Endothelial cell of umbilical vein (primary cell): ENCODE data around the gene ITGAE. TPM values are rescaled to one million over a fixed set of nuclear protein-coding genes. Genes with fewer than 3 reads are reported as not detected.

Source experiments
- BruUV-seq: library from RNA; stranded (reverse); fragments of 400-500 nt; replicated peaks from 2 replicates; lab custom pipeline; 2021; lab: Mats Ljungman, UMichigan
- CTCF ChIA-PET: fragments of 300-600, 350-600 bp; sonication (Branson Sonifier 250); formaldehyde crosslinking; loops from one replicate; lab custom pipeline; 2021; ENCODE audit warnings: antibody characterized with exemption, inconsistent platforms; lab: Charles Lee
- POLR2A ChIA-PET: fragments of 300-600, 350-600 bp; sonication (Branson Sonifier 250); formaldehyde crosslinking; loops from one replicate; lab custom pipeline; 2021; ENCODE audit warnings: antibody characterized with exemption, inconsistent platforms; lab: Charles Lee
- DNase-seq: peaks from one replicate; pipeline ENCODE4 v3.0.0-alpha.2; 2011; ENCODE audit warnings: low read depth, low spot score
- FAIRE-seq: peaks from 2 replicates; lab custom pipeline; 2011; peaks lifted over from hg19 to GRCh38; lab: Jason Lieb, UNC
- H2AFZ ChIP-seq: 2 replicates; pipeline ENCODE4 v1.6.0; 2012; ENCODE audit warnings: low read depth, low read length, control low read depth, inconsistent platforms
- H3K27ac ChIP-seq: 2 replicates; pipeline ENCODE4 v1.5.1; 2011; ENCODE audit warnings: low read depth, mild to moderate bottlenecking, control low read depth, low read length, moderate library complexity; ENCODE audit not compliant: insufficient read depth
- H3K27me3 ChIP-seq, 2 experiments: 2 replicates each; pipeline versions ENCODE4 v1.6.0 to v1.6.1; 2011; ENCODE audit warnings: low read length in 2 of 2, mixed read lengths in 1 of 2; ENCODE audit not compliant: control insufficient read depth in 2 of 2, insufficient read depth in 2 of 2
- H3K36me3 ChIP-seq, 2 experiments: 2 replicates in 1 of 2; 3 replicates in 1 of 2; pipeline ENCODE4 v1.5.1; 2011; ENCODE audit warnings: low read length in 2 of 2, mild to moderate bottlenecking in 1 of 2, moderate library complexity in 1 of 2; ENCODE audit not compliant: control insufficient read depth in 2 of 2, insufficient read depth in 2 of 2; ENCODE audit errors: extremely low read depth in 1 of 2
- H3K4me1 ChIP-seq: 3 replicates; pipeline ENCODE4 v1.5.1; 2011; ENCODE audit warnings: mild to moderate bottlenecking, low read length; ENCODE audit not compliant: control insufficient read depth, insufficient read depth; ENCODE audit errors: extremely low read depth
- H3K4me2 ChIP-seq: 2 replicates; pipeline ENCODE4 v1.6.1; 2011; ENCODE audit warnings: low read length, control low read depth, mixed read lengths; ENCODE audit not compliant: insufficient read depth
- H3K4me3 ChIP-seq, 3 experiments: fragments of 200-600 bp in 1 of 3; sonication (generic), shearing (Covaris generic) in 1 of 3; replicated peaks in 1 of 3; 2 replicates each; pipeline ENCODE4 v1.5.1; 2011 to 2016; ENCODE audit warnings: control low read depth in 3 of 3, low read length in 3 of 3, mild to moderate bottlenecking in 2 of 3, inconsistent platforms in 1 of 3, low read depth in 1 of 3, moderate library complexity in 1 of 3; ENCODE audit not compliant: insufficient read depth in 1 of 3
- H3K79me2 ChIP-seq: 2 replicates; pipeline ENCODE4 v1.6.0; 2012; ENCODE audit warnings: low read length, inconsistent platforms; ENCODE audit not compliant: control insufficient read depth, insufficient read depth
- H3K9ac ChIP-seq: replicated peaks from 2 replicates; pipeline ENCODE3; 2011; ENCODE audit warnings: low read length, control low read depth; ENCODE audit not compliant: insufficient read depth; ENCODE audit errors: extremely low read depth
- H3K9me1 ChIP-seq: replicated peaks from 3 replicates; pipeline ENCODE4 v1.6.0; 2011; ENCODE audit warnings: mild to moderate bottlenecking, low read length; ENCODE audit not compliant: control insufficient read depth, insufficient read depth; ENCODE audit errors: extremely low read depth
- H3K9me3 ChIP-seq: replicated peaks from 2 replicates; pipeline ENCODE4 v1.5.1; 2012; ENCODE audit warnings: low read length, inconsistent platforms; ENCODE audit not compliant: control insufficient read depth, insufficient read depth
- H4K20me1 ChIP-seq: replicated peaks from 2 replicates; pipeline ENCODE3; 2011; ENCODE audit warnings: mild to moderate bottlenecking, low read length; ENCODE audit not compliant: control insufficient read depth, insufficient read depth; ENCODE audit errors: extremely low read depth
- EZH2 ChIP-seq: IDR thresholded peaks from 2 replicates; pipeline ENCODE4 v1.6.1; 2012; ENCODE audit warnings: borderline replicate concordance, low read depth, mild to moderate bottlenecking, moderate library complexity, low read length, inconsistent platforms; ENCODE audit not compliant: severe bottlenecking
- FOS ChIP-seq: IDR thresholded peaks from 2 replicates; pipeline ENCODE4 v1.6.1; 2011; ENCODE audit warnings: mild to moderate bottlenecking, low read length, moderate library complexity, borderline replicate concordance; ENCODE audit not compliant: insufficient read depth
- GATA2 ChIP-seq: IDR thresholded peaks from 2 replicates; pipeline ENCODE4 v1.7.0; 2011; ENCODE audit warnings: low read depth, mild to moderate bottlenecking, moderate library complexity, mixed read lengths, low read length; ENCODE audit not compliant: insufficient read length, insufficient read depth
- JUN ChIP-seq: IDR thresholded peaks from 2 replicates; pipeline ENCODE4 v1.6.1; 2011; ENCODE audit warnings: borderline replicate concordance, low read depth; ENCODE audit not compliant: insufficient read length, insufficient read depth
- MAX ChIP-seq: IDR thresholded peaks from 2 replicates; pipeline ENCODE4 v1.6.1; 2011; ENCODE audit not compliant: insufficient read depth, insufficient read length
- MYC ChIP-seq: IDR thresholded peaks from one replicate; pipeline ENCODE4 v1.6.1; 2011; ENCODE audit warnings: mild to moderate bottlenecking, low read depth, low read length
- POLR2A ChIP-seq: IDR thresholded peaks from 2 replicates; pipeline ENCODE4 v1.6.1; 2012; ENCODE audit warnings: low read depth, mild to moderate bottlenecking, control low read depth, low read length
- POLR2AphosphoS5 ChIP-seq: IDR thresholded peaks from 2 replicates; pipeline ENCODE4 v1.6.1; 2012; ENCODE audit warnings: low read depth, mild to moderate bottlenecking, control low read depth, low read length, moderate library complexity; ENCODE audit not compliant: insufficient read depth
- dilution Hi-C: fragments of 300-500 bp; cut with MboI; formaldehyde crosslinking; loops from one replicate; pipeline ENCODE4 v1.15.0; 2019; ENCODE audit warnings: low sequenced_read_pairs; ENCODE audit not compliant: extremely low pct_ligation_motif_present
- intact Hi-C: fragments of 100-400 bp; cut with micrococcal nuclease; formaldehyde crosslinking; loops from one replicate; pipeline ENCODE4 v1.10.0; 2022
- polyA plus RNA-seq, 4 experiments: library from polyadenylated mRNA; depleted of rRNA in 3 of 4; stranded (reverse) in 3 of 4; unstranded in 1 of 4; fragments of >200 nt; gene quantifications; 2 replicates each; pipeline versions ENCODE4 v1.2.1 to v1.2.3, GENCODE V29; 2011 to 2012; ENCODE audit warnings: missing spikeins in 1 of 4
- total RNA-seq: library from RNA; stranded (reverse); gene quantifications from 2 replicates; pipeline ENCODE4 v1.2.3, GENCODE V29; 2021
- TF ChIP-seq, protein P1 (sequence below), 2 donors: IDR thresholded peaks; 1 replicate in 1 of 2; 2 replicates in 1 of 2; pipeline ENCODE4 v1.5.1; 2011; ENCODE audit warnings: low read length in 2 of 2, mild to moderate bottlenecking in 2 of 2, moderate library complexity in 2 of 2, control low read depth in 1 of 2, inconsistent platforms in 1 of 2, low read depth in 1 of 2; ENCODE audit not compliant: insufficient read depth in 1 of 2; ENCODE audit errors: extremely low read depth in 1 of 2

The ITGAE gene
- total and polyA plus RNA-seq, 2 donors (not counting 3 experiments of a cell fraction or from before 2014, with no cell fraction given), result 29.6 to 71.6 TPM

DNA sequence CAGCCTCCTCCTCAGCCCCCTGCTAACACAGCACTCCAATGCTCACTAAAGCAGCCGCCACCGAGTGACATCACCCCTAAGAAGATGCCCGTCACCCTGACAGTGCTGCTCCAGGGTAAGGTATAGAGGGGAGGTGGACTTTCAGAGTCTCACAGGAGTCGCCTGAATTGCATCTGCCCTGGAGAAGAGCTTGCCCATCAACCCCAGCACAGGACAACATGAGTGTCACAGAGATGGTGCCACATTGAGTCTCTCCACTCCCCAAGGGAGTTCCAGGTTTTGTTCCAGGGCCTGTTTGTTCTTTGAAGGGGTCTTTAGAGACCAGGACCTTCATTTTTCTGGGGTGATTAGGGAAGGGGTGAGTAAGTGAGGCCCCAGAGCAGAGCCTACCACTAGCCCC lies 102.8 kb downstream of the ITGAE start:
- TF ChIP-seq POLR2A (no peak), MAX (no peak), FOS (no peak), JUN (no peak), POLR2AphosphoS5 (no peak), MYC (no peak), GATA2 (no peak), EZH2 (no peak)
- TF ChIP-seq, protein P1, sequence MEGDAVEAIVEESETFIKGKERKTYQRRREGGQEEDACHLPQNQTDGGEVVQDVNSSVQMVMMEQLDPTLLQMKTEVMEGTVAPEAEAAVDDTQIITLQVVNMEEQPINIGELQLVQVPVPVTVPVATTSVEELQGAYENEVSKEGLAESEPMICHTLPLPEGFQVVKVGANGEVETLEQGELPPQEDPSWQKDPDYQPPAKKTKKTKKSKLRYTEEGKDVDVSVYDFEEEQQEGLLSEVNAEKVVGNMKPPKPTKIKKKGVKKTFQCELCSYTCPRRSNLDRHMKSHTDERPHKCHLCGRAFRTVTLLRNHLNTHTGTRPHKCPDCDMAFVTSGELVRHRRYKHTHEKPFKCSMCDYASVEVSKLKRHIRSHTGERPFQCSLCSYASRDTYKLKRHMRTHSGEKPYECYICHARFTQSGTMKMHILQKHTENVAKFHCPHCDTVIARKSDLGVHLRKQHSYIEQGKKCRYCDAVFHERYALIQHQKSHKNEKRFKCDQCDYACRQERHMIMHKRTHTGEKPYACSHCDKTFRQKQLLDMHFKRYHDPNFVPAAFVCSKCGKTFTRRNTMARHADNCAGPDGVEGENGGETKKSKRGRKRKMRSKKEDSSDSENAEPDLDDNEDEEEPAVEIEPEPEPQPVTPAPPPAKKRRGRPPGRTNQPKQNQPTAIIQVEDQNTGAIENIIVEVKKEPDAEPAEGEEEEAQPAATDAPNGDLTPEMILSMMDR (IDR thresholded peaks at IDR 0.05; ENCODE audit: extremely low read depth in 1 of 2, insufficient read depth in 1 of 2, low read depth in 1 of 2, low read length in 2 of 2), result no peak
- no peak for DNase-seq
- no TSS peak for BruUV-seq
- Histone ChIP-seq H3K79me2 (no peaks in the 10 kb centered on the region), H3K36me3 (no peaks in the 10 kb centered on the region), H3K27me3 (peaks cover 21 to 22% of the 10 kb centered on the region in 2 experiments), H4K20me1 (no peaks in the 10 kb centered on the region), H2AFZ (no peak overlapping the region), H3K4me1 (peaks cover 5% of the 10 kb centered on the region), H3K9me1 (no peaks in the 10 kb centered on the region), H3K4me3 (no peak overlapping the region), H3K9me3 (no peaks in the 10 kb centered on the region), H3K27ac (no peak overlapping the region), H3K4me2 (no peak overlapping the region), H3K9ac (no peak overlapping the region)
- intact Hi-C loops (no loop called here), dilution Hi-C loops (no loop called here)
- ChIA-PET POLR2A (no interaction called here), CTCF (no interaction called here)
- FAIRE-seq, result no peak
